Body of pancreas (tissue), 4 donors: Measurements from ENCODE around the gene LGI2.

Experiments
- CTCF ChIP-seq, 7 experiments: fragments of 450-650 bp in 4 of 7; fragments of 200-600 bp in 3 of 7; sonication (generic) in 3 of 7; IDR thresholded peaks; one replicate each; pipeline ENCODE4 v1.5.1; 2016 to 2019; ENCODE audit warnings: antibody characterized with exemption in 7 of 7
- POLR2A ChIP-seq, 3 donors: fragments of 450-650 bp; IDR thresholded peaks; one replicate each; pipeline ENCODE4 v1.6.1; 2016; ENCODE audit warnings: antibody characterized with exemption in 3 of 3, mild to moderate bottlenecking in 2 of 3

- TF ChIP-seq CTCF (IDR thresholded peaks at IDR 0.05) (no peak), POLR2A (IDR thresholded peaks at IDR 0.05) (no peak)
Observed at GRCh38 chr4:25065932-25066590, 35.3 kb upstream of the LGI2 start.
